OCI-LY7 (cell line): ENCODE measurements around the gene UBE2C. TPM values are rescaled to one million over a fixed set of nuclear protein-coding genes. Genes with fewer than 3 reads are reported as not detected.
A peak's percentile ranks its signal among the peaks of the same experiment; 100 is the strongest.

Experiments used
- BruUV-seq: library from RNA; stranded (reverse); fragments of 400-500 nt; replicated peaks from 2 replicates; lab custom pipeline; 2021; lab: Mats Ljungman, UMichigan
- CTCF ChIA-PET: fragments of 300-600 bp; sonication (Branson Sonifier 250); formaldehyde crosslinking; loops from one replicate; lab custom pipeline; 2022; ENCODE audit warnings: antibody characterized with exemption; ENCODE audit not compliant: unreplicated experiment; lab: Charles Lee
- POLR2A ChIA-PET: fragments of 300-600 bp; sonication (Branson Sonifier 250); formaldehyde crosslinking; loops from one replicate; lab custom pipeline; 2022; ENCODE audit warnings: antibody characterized with exemption; lab: Charles Lee
- DNase-seq: peaks from one replicate; pipeline ENCODE4 v3.0.0-alpha.2; 2015; ENCODE audit warnings: low spot score
- H2AFZ ChIP-seq: fragments of 200-600 bp; sonication (generic), shearing (Covaris generic); 2 replicates; pipeline ENCODE4 v1.6.1; 2014; ENCODE audit warnings: mild to moderate bottlenecking, antibody characterized with exemption, low read length, moderate library complexity
- H3K27ac ChIP-seq: fragments of 200-600 bp; sonication (generic); 2 replicates; pipeline ENCODE4 v1.5.1; 2014; ENCODE audit warnings: mixed run types, low read depth, mild to moderate bottlenecking, moderate library complexity, low read length, inconsistent platforms; ENCODE audit not compliant: poor library complexity, severe bottlenecking
- H3K36me3 ChIP-seq: fragments of 200-600 bp; sonication (generic); 2 replicates; pipeline ENCODE4 v1.6.1; 2014; ENCODE audit warnings: mild to moderate bottlenecking, antibody characterized with exemption, low read length, moderate library complexity, mixed read lengths; ENCODE audit not compliant: insufficient read depth
- H3K4me1 ChIP-seq: fragments of 200-600 bp; sonication (generic); 2 replicates; pipeline ENCODE4 v1.5.1; 2014; ENCODE audit warnings: mild to moderate bottlenecking, low read length; ENCODE audit not compliant: insufficient read depth, poor library complexity, severe bottlenecking
- H3K4me2 ChIP-seq: fragments of 200-600 bp; sonication (generic); 2 replicates; pipeline ENCODE4 v1.6.1; 2014; ENCODE audit warnings: mild to moderate bottlenecking, low read length
- H3K4me3 ChIP-seq: fragments of 200-600 bp; sonication (generic); 2 replicates; pipeline ENCODE4 v1.5.1; 2014; ENCODE audit warnings: mild to moderate bottlenecking, low read depth, low read length; ENCODE audit not compliant: poor library complexity, severe bottlenecking
- H3K79me2 ChIP-seq: fragments of 200-600 bp; sonication (generic); 2 replicates; pipeline ENCODE4 v1.6.1; 2016; ENCODE audit warnings: low read depth, mild to moderate bottlenecking, low read length, moderate library complexity, mixed read lengths; ENCODE audit not compliant: insufficient read depth
- H3K9me2 ChIP-seq: fragments of 200-600 bp; sonication (generic); 2 replicates; pipeline ENCODE4 v1.6.1; 2016; ENCODE audit warnings: mild to moderate bottlenecking, low read length, mixed read lengths; ENCODE audit not compliant: insufficient read depth
- H3K9me3 ChIP-seq: fragments of 200-600 bp; sonication (generic); 2 replicates; pipeline ENCODE4 v1.6.1; 2014; ENCODE audit warnings: mild to moderate bottlenecking, mixed run types, low read length, mixed read lengths
- H4K20me1 ChIP-seq: fragments of 200-600 bp; sonication (generic); 2 replicates; pipeline ENCODE4 v1.6.1; 2014; ENCODE audit warnings: mild to moderate bottlenecking, antibody characterized with exemption, low read length, moderate library complexity, mixed read lengths; ENCODE audit not compliant: insufficient read depth
- EZH2phosphoT487 ChIP-seq: fragments of 200-600 bp; sonication (generic); IDR thresholded peaks from 2 replicates; pipeline ENCODE4 v1.6.1; 2018; ENCODE audit warnings: low read depth, borderline replicate concordance, mild to moderate bottlenecking, mixed run types, antibody characterized with exemption, low read length, moderate library complexity, mixed read lengths
- intact Hi-C: fragments of 100-400 bp; cut with micrococcal nuclease; formaldehyde crosslinking; loops from one replicate; pipeline ENCODE4 v1.10.0; 2022; ENCODE audit not compliant: unreplicated experiment
- total RNA-seq, 2 experiments: library from RNA; depleted of rRNA in 1 of 2; stranded (reverse); fragments of >200 nt in 1 of 2; shearing (Covaris generic) in 1 of 2; gene quantifications; 2 replicates each; pipeline ENCODE4 v1.2.3, GENCODE V29; 2014 to 2022
- TF ChIP-seq, protein P1 (sequence below): fragments of 200-600 bp; sonication (generic); conservative IDR thresholded peaks from 2 replicates; pipeline ENCODE4 v1.5.1; 2014; ENCODE audit warnings: mild to moderate bottlenecking, antibody characterized with exemption, low read length, moderate library complexity, mixed read lengths

Gene UBE2C
- total RNA-seq, 2 experiments from 2014 or later, result 222 to 269 TPM

GRCh38 chr20:45771182-45771759 is 41.2 kb upstream of the UBE2C start:
- BruUV-seq, result no TSS peak
- DNase-seq, result peak; percentile 82
- no peak overlapping the region for H3K27ac ChIP-seq
- H3K4me2 ChIP-seq, result peak overlapping the region; percentile 19; the same call in 1 of the 2 replicates
- no peaks in the 10 kb centered on the region for H3K9me2 ChIP-seq
- intact Hi-C loops, result loop anchor here (1.0 to 5.0 kb wide), 4 partner anchors 179 to 448 kb away; partner anchors contain the start of gene SYS1
- no peaks in the 10 kb centered on the region for H3K79me2 ChIP-seq
- TF ChIP-seq, protein P1, sequence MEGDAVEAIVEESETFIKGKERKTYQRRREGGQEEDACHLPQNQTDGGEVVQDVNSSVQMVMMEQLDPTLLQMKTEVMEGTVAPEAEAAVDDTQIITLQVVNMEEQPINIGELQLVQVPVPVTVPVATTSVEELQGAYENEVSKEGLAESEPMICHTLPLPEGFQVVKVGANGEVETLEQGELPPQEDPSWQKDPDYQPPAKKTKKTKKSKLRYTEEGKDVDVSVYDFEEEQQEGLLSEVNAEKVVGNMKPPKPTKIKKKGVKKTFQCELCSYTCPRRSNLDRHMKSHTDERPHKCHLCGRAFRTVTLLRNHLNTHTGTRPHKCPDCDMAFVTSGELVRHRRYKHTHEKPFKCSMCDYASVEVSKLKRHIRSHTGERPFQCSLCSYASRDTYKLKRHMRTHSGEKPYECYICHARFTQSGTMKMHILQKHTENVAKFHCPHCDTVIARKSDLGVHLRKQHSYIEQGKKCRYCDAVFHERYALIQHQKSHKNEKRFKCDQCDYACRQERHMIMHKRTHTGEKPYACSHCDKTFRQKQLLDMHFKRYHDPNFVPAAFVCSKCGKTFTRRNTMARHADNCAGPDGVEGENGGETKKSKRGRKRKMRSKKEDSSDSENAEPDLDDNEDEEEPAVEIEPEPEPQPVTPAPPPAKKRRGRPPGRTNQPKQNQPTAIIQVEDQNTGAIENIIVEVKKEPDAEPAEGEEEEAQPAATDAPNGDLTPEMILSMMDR, result peak; percentile 99
- no peak for TF ChIP-seq EZH2phosphoT487
- peaks cover 3% of the 10 kb centered on the region for H3K4me1 ChIP-seq
- POLR2A ChIA-PET, result interaction anchor here (0.9 kb wide), 1 partner anchor 451 kb away, joined by 3 read pairs; no protein-coding TSS in a partner anchor
- H2AFZ ChIP-seq, result peak overlapping the region; percentile 98
- no peaks in the 10 kb centered on the region for H3K36me3 ChIP-seq
- H3K4me3 ChIP-seq, result no peak overlapping the region
- H4K20me1 ChIP-seq, result no peaks in the 10 kb centered on the region
- no peaks in the 10 kb centered on the region for H3K9me3 ChIP-seq
- CTCF ChIA-PET, result interaction anchor here (0.6 to 1.3 kb wide), 5 partner anchors 13 to 451 kb away, joined by 3 to 6 read pairs (median 3); no protein-coding TSS in a partner anchor

GRCh38 chr20:45772693-45773092 is 39.8 kb upstream of the UBE2C start:
- no peak overlapping the region for H2AFZ ChIP-seq
- TF ChIP-seq EZH2phosphoT487, result no peak
- TF ChIP-seq, protein P1, result no peak
- peaks cover 3% of the 10 kb centered on the region for H3K4me1 ChIP-seq
- no peaks in the 10 kb centered on the region for H4K20me1 ChIP-seq
- H3K27ac ChIP-seq, result no peak overlapping the region
- no peaks in the 10 kb centered on the region for H3K9me2 ChIP-seq
- no peak for DNase-seq
- ChIA-PET POLR2A (interaction anchor here (0.5 kb wide), 1 partner anchor 314 kb away, joined by 3 read pairs; no protein-coding TSS in a partner anchor), CTCF (no interaction called here)
- intact Hi-C loops, result loop anchor here (5.0 kb wide), 2 partner anchors 320 to 410 kb away; partner anchors contain the start of gene SYS1
- no peaks in the 10 kb centered on the region for H3K79me2 ChIP-seq
- no peak overlapping the region for H3K4me2 ChIP-seq
- no TSS peak for BruUV-seq
- H3K4me3 ChIP-seq, result no peak overlapping the region
- no peaks in the 10 kb centered on the region for H3K9me3 ChIP-seq
- H3K36me3 ChIP-seq, result no peaks in the 10 kb centered on the region

DNA sequence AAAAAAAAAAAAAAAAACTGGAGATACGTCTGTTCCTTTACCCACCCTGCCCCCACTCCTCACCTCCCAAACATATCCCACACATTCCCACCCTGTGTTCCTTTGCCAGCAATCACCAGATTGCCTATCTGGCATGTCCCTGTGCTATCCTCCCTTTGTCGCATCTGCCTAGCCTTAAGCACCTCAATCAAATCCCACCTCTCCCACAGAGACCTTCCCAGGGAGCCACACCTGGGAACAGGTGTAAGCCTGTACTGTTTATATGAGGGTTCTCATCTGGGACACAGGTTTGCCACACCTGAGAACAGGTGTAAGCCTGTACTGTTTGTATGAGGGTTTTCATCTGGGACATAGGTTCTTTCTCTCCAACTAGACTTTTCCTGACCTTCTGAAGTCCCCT is 37.5 kb upstream of the UBE2C start:
- no TSS peak for BruUV-seq
- POLR2A ChIA-PET, result no interaction called here

More for the DNA sequence above, 37.5 kb upstream of the UBE2C start:
- H3K4me3 ChIP-seq, result no peak overlapping the region
- H3K4me2 ChIP-seq, result no peak overlapping the region
- no peaks in the 10 kb centered on the region for H3K9me2 ChIP-seq
- no peaks in the 10 kb centered on the region for H3K79me2 ChIP-seq
- no peaks in the 10 kb centered on the region for H3K36me3 ChIP-seq
- intact Hi-C loops, result loop anchor here (5.0 kb wide), 2 partner anchors 323 to 413 kb away; partner anchors contain the start of gene SYS1
- H3K4me1 ChIP-seq, result peaks cover 3% of the 10 kb centered on the region
- H3K27ac ChIP-seq, result no peak overlapping the region
- TF ChIP-seq, protein P1, result no peak
- TF ChIP-seq EZH2phosphoT487, result no peak
- H2AFZ ChIP-seq, result no peak overlapping the region
- no peaks in the 10 kb centered on the region for H3K9me3 ChIP-seq
- H4K20me1 ChIP-seq, result no peaks in the 10 kb centered on the region
- CTCF ChIA-PET, result no interaction called here
- DNase-seq, result no peak
